ENCODE measurements around the gene TRAF3IP3.

The TRAF3IP3 gene

DNA sequence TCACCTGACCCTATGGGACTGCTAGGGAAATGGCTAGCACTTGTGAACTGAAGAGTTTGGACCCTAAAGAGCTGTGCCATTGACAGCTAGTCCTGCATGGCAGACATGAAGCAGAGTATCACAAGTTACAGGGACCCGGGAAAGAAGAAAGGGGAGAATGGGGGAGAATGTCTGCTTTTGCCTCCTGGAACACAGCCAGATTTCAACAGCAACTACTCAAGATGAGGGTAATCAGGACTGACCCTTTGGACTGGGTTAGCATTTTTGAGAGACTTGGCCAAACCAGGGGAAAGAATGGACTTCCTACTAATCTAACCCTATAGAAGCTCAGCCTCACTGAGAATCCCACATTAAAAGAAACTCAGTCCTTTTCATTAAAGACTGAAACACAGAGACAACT, 63.2 kb downstream of the TRAF3IP3 start:
- no peak overlapping the region for H2AFZ ChIP-seq (ENCODE audit: low read length)

DNA sequence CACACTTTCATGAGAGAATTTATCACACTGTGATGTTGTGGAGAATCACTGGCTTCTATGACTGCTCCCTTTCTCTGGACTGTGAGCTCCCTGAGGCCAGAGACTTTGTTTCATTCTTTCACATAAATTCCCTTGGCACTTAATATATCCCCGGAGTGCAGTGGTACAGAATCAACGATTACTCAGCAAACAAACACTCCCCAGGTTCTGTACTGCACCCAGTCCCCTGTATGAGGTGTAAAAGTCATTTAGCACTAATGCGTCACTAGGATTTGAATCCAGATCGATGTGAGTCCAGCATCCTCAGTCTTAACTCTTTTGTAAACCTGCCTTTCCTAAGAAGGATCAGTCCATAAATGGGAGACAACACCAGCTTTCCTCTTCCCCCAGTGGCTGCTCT, 65.1 kb downstream of the TRAF3IP3 start:
- H4K20me1 ChIP-seq (ENCODE audit: insufficient read depth, low read length), result no peaks in the 10 kb centered on the region
- H3K9ac ChIP-seq (ENCODE audit: low read length), result no peak overlapping the region
- H3K36me3 ChIP-seq (replicated peaks; ENCODE audit: insufficient read depth, low read length), result no peaks in the 10 kb centered on the region
- no peaks in the 10 kb centered on the region for H3F3A ChIP-seq (ENCODE audit: insufficient read depth, low read length)
- H3K9me3 ChIP-seq (replicated peaks; ENCODE audit: insufficient read depth, low read length), result no peaks in the 10 kb centered on the region
- 0 out of 2 replicates have a peak, but pooled peaks cover 3% of the 10 kb centered on the region for H3K27me3 ChIP-seq (replicated peaks; ENCODE audit: insufficient read depth, low read length)
- no peak overlapping the region for H2AFZ ChIP-seq (ENCODE audit: low read length)
- H3K79me2 ChIP-seq (ENCODE audit: low read length), result no peaks in the 10 kb centered on the region
- H3K4me3 ChIP-seq (ENCODE audit: low read length), result no peak overlapping the region
- H3K9me2 ChIP-seq (replicated peaks; ENCODE audit: insufficient read depth, low read length), result no peaks in the 10 kb centered on the region
- TF ChIP-seq, protein P1, sequence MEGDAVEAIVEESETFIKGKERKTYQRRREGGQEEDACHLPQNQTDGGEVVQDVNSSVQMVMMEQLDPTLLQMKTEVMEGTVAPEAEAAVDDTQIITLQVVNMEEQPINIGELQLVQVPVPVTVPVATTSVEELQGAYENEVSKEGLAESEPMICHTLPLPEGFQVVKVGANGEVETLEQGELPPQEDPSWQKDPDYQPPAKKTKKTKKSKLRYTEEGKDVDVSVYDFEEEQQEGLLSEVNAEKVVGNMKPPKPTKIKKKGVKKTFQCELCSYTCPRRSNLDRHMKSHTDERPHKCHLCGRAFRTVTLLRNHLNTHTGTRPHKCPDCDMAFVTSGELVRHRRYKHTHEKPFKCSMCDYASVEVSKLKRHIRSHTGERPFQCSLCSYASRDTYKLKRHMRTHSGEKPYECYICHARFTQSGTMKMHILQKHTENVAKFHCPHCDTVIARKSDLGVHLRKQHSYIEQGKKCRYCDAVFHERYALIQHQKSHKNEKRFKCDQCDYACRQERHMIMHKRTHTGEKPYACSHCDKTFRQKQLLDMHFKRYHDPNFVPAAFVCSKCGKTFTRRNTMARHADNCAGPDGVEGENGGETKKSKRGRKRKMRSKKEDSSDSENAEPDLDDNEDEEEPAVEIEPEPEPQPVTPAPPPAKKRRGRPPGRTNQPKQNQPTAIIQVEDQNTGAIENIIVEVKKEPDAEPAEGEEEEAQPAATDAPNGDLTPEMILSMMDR (IDR thresholded peaks at IDR 0.05; ENCODE audit: low read length), result no peak
- TF ChIP-seq EZH2phosphoT487 (IDR thresholded peaks at IDR 0.05; ENCODE audit: low read length) (no peak), EZH2 (optimal IDR thresholded peaks at IDR 0.05; ENCODE audit: low read depth, low read length) (no peak)
- H3K4me1 ChIP-seq (ENCODE audit: low read length), result no peaks in the 10 kb centered on the region
- no peak overlapping the region for H3K4me2 ChIP-seq (ENCODE audit: low read depth, low read length)
- no peak overlapping the region for H3K27ac ChIP-seq (ENCODE audit: low read length)
- no peak for DNase-seq

More for the DNA sequence above, 63.2 kb downstream of the TRAF3IP3 start:
- no peaks in the 10 kb centered on the region for H3K36me3 ChIP-seq (replicated peaks; ENCODE audit: insufficient read depth, low read length)
- no peak overlapping the region for H3K4me3 ChIP-seq (ENCODE audit: low read length)
- no peaks in the 10 kb centered on the region for H3K79me2 ChIP-seq (ENCODE audit: low read length)
- no peaks in the 10 kb centered on the region for H3K4me1 ChIP-seq (ENCODE audit: low read length)
- H3K27ac ChIP-seq (ENCODE audit: low read length), result no peak overlapping the region
- H3F3A ChIP-seq (ENCODE audit: insufficient read depth, low read length), result no peaks in the 10 kb centered on the region
- H3K9me3 ChIP-seq (replicated peaks; ENCODE audit: insufficient read depth, low read length), result no peaks in the 10 kb centered on the region
- no peaks in the 10 kb centered on the region for H4K20me1 ChIP-seq (ENCODE audit: insufficient read depth, low read length)
- no peak for DNase-seq
- no peak overlapping the region for H3K4me2 ChIP-seq (ENCODE audit: low read depth, low read length)
- no peak overlapping the region for H3K9ac ChIP-seq (ENCODE audit: low read length)
- H3K27me3 ChIP-seq (replicated peaks; ENCODE audit: insufficient read depth, low read length), result 0 out of 2 replicates have a peak, but pooled peaks cover 3% of the 10 kb centered on the region
- TF ChIP-seq, protein P1 (IDR thresholded peaks at IDR 0.05; ENCODE audit: low read length), result no peak
- TF ChIP-seq EZH2 (optimal IDR thresholded peaks at IDR 0.05; ENCODE audit: low read depth, low read length), result no peak
- TF ChIP-seq EZH2phosphoT487 (IDR thresholded peaks at IDR 0.05; ENCODE audit: low read length), result no peak
- no peaks in the 10 kb centered on the region for H3K9me2 ChIP-seq (replicated peaks; ENCODE audit: insufficient read depth, low read length)

DNA sequence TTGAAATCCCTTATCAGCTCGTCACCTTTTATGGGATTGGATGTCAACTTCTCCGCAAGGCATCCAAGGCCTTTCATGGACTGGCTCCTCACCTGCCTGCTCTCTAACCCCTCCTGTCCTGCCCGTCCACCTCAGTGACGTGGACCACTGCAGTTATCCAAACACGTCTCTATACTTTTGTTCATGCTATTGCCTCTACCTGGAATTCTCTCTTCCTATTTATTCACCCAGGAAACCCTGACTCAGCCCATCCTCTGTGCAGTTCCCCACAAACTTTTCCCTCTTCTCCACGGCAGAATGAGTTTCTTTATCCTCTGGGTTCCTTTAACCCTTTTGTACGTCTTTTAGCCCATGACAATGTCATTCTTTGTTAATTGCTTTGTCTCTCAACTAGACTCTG, 66.9 kb downstream of the TRAF3IP3 start:
- no peak for DNase-seq
- TF ChIP-seq EZH2 (optimal IDR thresholded peaks at IDR 0.05; ENCODE audit: low read depth, low read length), result no peak
- no peak for TF ChIP-seq EZH2phosphoT487 (IDR thresholded peaks at IDR 0.05; ENCODE audit: low read length)
- TF ChIP-seq, protein P1 (IDR thresholded peaks at IDR 0.05; ENCODE audit: low read length), result no peak
- H3K9ac ChIP-seq (ENCODE audit: low read length), result no peak overlapping the region
- H3K4me2 ChIP-seq (ENCODE audit: low read depth, low read length), result 0 out of 2 replicates have a peak overlapping the region, but pooled peaks have one; percentile 5
- 0 out of 2 replicates have a peak, but pooled peaks cover 3% of the 10 kb centered on the region for H3K27me3 ChIP-seq (replicated peaks; ENCODE audit: insufficient read depth, low read length)
- H2AFZ ChIP-seq (ENCODE audit: low read length), result no peak overlapping the region
- H3K27ac ChIP-seq (ENCODE audit: low read length), result no peak overlapping the region
- H3F3A ChIP-seq (ENCODE audit: insufficient read depth, low read length), result no peaks in the 10 kb centered on the region
- no peaks in the 10 kb centered on the region for H3K4me1 ChIP-seq (ENCODE audit: low read length)
- H3K9me3 ChIP-seq (replicated peaks; ENCODE audit: insufficient read depth, low read length), result no peaks in the 10 kb centered on the region
- H3K9me2 ChIP-seq (replicated peaks; ENCODE audit: insufficient read depth, low read length), result no peaks in the 10 kb centered on the region
- H4K20me1 ChIP-seq (ENCODE audit: insufficient read depth, low read length), result no peaks in the 10 kb centered on the region
- no peaks in the 10 kb centered on the region for H3K79me2 ChIP-seq (ENCODE audit: low read length)
- no peaks in the 10 kb centered on the region for H3K36me3 ChIP-seq (replicated peaks; ENCODE audit: insufficient read depth, low read length)
- no peak overlapping the region for H3K4me3 ChIP-seq (ENCODE audit: low read length)
